Erythroblast (primary cell): ENCODE measurements around the gene ANAPC13.
A peak's percentile ranks its signal among the peaks of the same experiment; 100 is the strongest.

Source experiments
- DNase-seq, 2 experiments: peaks; one replicate each; lab custom pipeline; 2025; lab: John Stamatoyannopoulos, UW
- GATA1 ChIP-seq: IDR thresholded peaks from 2 replicates; pipeline ENCODE4 v1.6.1; 2011; ENCODE audit warnings: low read depth, mild to moderate bottlenecking, control low read depth, low read length, moderate library complexity
- POLR2A ChIP-seq: IDR thresholded peaks from 2 replicates; pipeline ENCODE4 v1.6.1; 2011; ENCODE audit warnings: mild to moderate bottlenecking, low read length

Gene ANAPC13

GRCh38 chr3:134485718-134486576 lies at the start of gene ANAPC13, which contains the start of gene CEP63:
TSS of gene ANAPC13 (minus strand) at chr3:134485985. CDS start at chr3:134482904, 3,081 bp downstream.
TSS of gene CEP63 (plus strand) at chr3:134486057. CDS start at chr3:134495321, 9,264 bp downstream.
- DNase-seq = peak; percentile 96 to 99
- TF ChIP-seq GATA1 (no peak), POLR2A (peak; percentile 97)

DNA sequence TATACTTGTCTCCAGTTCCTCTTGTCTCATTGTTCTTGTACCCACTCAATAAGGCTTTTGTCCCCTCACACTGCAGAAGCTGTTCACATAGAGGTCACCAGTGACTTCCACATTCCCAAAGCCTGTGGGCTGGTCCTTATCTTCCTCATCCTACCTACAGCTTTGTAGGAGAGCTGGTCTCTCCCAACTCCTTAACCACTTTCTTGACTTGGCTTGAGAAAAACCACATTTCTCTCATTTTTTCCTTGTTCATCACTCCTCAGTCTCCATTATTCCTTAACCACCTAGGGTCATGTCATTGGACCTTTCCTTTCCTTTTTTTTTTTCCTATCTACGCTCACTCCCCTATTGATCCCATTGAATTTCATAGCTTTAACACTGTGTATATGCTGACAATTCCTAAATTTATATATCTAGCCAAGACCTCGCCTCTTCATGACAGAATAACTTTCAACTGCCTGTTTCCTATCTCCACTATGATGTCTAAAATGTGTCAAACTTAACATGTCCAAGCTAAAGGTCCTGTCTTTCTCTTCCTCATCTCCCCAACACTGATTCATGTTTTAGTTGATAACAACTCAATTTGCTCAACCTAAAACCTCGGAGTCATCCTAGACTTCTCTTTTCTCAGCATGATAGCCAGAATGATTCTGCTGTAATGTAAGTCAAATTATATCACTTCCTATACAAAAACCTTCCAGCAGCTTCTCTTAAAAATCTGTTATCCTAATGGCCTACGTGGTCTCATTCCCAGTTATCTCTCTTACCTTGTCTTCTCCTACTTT lies 49.6 kb upstream of the ANAPC13 start:
- TF ChIP-seq POLR2A (no peak), GATA1 (no peak)
- DNase-seq = peak in 1 of 2 experiments; percentile 7

DNA sequence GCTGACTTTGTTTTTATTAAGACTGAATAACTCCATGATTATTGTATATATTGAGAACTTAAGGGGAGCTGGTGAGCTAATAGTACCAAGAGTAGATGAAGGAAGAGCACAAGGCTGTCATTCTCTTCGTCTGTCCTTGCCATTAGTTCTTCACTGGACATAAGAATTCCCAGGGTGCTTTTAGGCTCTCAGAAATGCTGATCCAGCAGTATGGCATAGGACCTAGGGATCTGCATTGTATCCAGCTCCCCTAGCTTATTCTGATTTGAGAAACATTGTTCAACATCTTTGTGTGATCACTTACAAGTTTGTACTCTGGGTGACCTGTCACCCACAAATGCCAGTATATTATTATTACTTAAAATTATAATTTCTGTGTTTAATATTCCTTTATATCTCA lies 47.7 kb upstream of the ANAPC13 start:
- no peak for TF ChIP-seq POLR2A
- no peak for TF ChIP-seq GATA1
- no peak for DNase-seq

- TF ChIP-seq GATA1 = no peak
- TF ChIP-seq POLR2A = no peak
- no peak for DNase-seq
Observed at GRCh38 chr3:134527538-134528186, 41.9 kb upstream of the ANAPC13 start.

GRCh38 chr3:134527037-134527436 lies 41.3 kb upstream of the ANAPC13 start:
- peak; percentile 31 to 53 for DNase-seq
- TF ChIP-seq POLR2A (no peak), GATA1 (no peak)

DNA sequence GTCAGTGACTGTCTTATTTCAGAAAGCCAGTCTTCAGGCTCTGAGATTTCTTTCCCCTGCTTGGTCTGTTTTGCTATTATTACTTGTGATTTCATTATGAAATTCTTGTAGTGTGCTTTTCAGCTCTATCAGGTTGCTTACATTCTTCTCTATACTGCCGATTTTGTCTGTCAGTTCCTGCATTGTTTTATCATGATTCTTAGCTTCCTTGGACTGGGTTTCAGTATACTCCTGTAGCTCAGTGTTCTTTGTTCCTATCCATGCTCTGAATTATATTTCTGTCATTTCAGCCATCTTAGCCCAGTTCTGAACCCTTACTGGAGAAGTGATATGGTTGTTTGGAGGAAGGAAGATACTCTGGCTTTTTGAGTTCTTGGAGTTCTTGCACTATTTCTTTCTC lies 40.5 kb upstream of the ANAPC13 start:
- TF ChIP-seq POLR2A (no peak), GATA1 (no peak)
- no peak for DNase-seq

GRCh38 chr3:134525293-134525692 lies 39.5 kb upstream of the ANAPC13 start:
- no peak for TF ChIP-seq GATA1
- no peak for TF ChIP-seq POLR2A
- peak; percentile 10 to 17 for DNase-seq

DNA sequence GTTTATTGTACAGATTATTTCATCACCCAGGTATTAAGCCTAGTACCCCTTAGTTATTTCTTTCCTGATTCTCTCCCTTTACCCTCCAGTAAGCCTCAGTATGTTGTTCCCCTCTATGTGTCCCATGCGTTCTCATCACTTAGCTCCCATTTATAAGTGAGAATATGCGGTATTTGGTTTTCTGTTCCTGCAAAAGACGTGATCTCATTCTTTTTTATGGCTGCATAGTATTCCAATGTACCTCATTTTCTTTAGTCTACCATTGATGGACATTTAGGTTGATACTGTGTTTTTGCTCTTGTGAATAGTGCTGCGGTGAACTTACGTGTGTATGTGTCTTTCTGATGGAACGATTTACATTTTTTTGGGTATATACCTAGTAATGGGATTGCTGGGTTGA lies 36.8 kb upstream of the ANAPC13 start:
- no peak for DNase-seq
- no peak for TF ChIP-seq POLR2A
- TF ChIP-seq GATA1 = no peak

DNA sequence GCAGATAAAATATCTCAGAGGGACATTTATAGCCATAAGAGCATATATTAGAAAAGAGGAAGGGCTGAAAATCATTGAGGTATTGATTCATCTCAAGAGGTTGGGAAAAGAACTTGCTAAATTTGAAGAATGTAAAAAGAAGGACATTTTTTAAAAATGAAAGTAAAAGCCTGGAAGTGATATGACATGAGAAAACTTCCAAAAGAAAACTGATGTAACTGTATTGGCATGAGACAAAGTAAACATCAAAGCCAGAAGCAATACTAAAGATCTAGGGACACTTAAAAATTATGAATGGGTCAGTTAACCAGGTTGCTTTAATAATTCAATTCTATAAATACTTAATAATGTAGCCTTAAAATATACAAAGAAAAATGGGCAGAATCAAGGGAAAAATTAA lies 32.0 kb upstream of the ANAPC13 start:
- no peak for DNase-seq
- no peak for TF ChIP-seq POLR2A
- no peak for TF ChIP-seq GATA1

GRCh38 chr3:134516905-134517304 lies 31.1 kb upstream of the ANAPC13 start:
- TF ChIP-seq POLR2A (no peak), GATA1 (no peak)
- DNase-seq = no peak

DNA sequence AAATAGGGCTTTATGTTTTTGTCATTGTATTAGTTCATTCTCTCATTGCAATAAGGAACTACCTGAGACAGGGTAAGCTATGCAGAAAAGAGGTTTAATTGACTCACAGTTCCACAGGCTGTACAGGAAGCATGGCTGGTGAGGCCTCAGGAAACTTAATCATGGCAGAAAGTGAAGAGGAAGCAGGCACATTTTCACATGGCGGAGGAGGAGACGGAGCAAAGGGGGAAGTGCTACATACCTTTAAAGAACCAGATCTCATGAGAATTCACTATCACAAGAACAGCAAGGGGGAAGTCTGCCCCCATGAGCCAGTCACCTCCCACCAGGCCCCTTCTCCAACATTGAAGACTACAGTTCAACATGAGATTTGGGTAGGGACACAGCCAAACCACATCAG lies 25.7 kb upstream of the ANAPC13 start:
- no peak for TF ChIP-seq GATA1
- no peak for TF ChIP-seq POLR2A
- DNase-seq = no peak

GRCh38 chr3:134505485-134505884 lies 19.7 kb upstream of the ANAPC13 start:
- DNase-seq = no peak
- TF ChIP-seq GATA1 (no peak), POLR2A (no peak)

DNA sequence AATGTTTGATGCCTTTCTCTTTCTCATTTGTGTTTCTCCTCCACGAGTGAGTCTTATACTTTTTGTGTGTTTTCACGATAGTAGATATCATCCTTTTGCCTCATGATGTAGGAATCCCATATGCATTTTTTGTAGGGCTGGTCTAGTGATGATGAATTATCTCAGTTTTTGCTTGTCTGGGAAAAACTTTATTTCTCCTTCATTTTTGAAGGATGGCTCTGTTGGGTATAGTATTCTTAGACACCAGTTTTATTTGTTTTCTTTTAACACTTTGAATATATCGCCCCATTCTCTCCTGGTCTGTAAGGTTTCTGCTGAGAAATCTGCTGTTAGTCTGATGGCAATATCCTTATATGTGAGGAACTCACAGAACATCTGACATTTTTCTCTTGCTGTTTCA lies 18.3 kb upstream of the ANAPC13 start:
- no peak for TF ChIP-seq POLR2A
- TF ChIP-seq GATA1 = no peak

More for the DNA sequence above, 18.3 kb upstream of the ANAPC13 start:
- no peak for DNase-seq
